Measurements from ENCODE around the gene TUSC1. TPM values are rescaled to one million over a fixed set of nuclear protein-coding genes. Genes with fewer than 3 reads are reported as not detected.
"Not testable (repeated sequence)": the region's sequence is repeated elsewhere in the genome, so short reads cannot be mapped to it uniquely, and the experiment has no call there.

The TUSC1 gene
- total RNA-seq, 5 donors from 2014 or later (not counting 1 experiment from before 2014, with no cell fraction given): 0.12 to 0.25 (median 0.22) TPM; not detected in 1

DNA sequence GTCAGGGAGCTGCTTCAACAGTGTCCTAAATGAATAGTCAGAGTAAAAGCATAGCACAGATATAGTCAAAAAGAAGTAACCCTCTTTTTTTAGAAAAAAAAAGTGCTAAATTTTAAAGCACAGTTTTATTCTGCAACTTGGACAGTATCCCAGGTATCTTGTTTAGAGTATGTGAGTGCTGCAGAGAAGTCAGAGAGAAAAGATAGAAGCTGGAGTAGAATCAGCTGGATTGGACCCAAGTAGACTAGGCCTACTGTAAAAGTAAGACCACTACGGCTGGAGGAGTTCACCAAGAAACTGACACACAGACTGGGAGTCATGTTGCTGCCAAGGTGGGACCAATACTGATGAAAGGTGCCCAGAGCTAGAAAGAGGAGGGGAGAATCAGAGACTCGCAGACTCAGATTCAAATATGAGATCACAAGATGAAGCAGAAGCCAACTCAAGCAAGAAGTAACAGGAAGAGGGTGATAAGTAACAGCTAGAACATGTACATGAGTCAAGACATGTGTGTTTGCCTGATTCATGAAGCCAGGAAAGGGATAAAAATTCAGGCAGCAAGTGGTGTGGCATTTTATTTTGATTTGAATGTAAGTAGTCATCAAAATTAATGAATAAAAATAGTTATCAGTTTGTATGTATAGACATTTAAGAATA, 25.6 kb upstream of the TUSC1 start:
- Mint-ChIP-seq H3K27ac (no peak overlapping the region), H3K36me3 (no peaks in the 10 kb centered on the region), H3K4me3 (no peak overlapping the region), H3K27me3 (no peaks in the 10 kb centered on the region), H3K9me3 (peaks cover 3 to 6% (median 4%) of the 10 kb centered on the region in 3 donors), H3K4me1 (no peaks in the 10 kb centered on the region)
- Histone ChIP-seq H3K4me3 (ENCODE audit: control insufficient read depth in 1 of 2, extremely low read depth in 1 of 2, low read length in 1 of 2) (no peak overlapping the region), H3K9me3 (no peaks in the 10 kb centered on the region), H3K4me1 (ENCODE audit: control insufficient read depth in 1 of 2, extremely low read depth in 1 of 2, insufficient read depth in 2 of 2, low read length in 2 of 2) (no peaks in the 10 kb centered on the region), H3K36me3 (ENCODE audit: control insufficient read depth in 2 of 2, extremely low read depth in 1 of 2, insufficient read depth in 1 of 2, low read length in 1 of 2) (no peaks in the 10 kb centered on the region), H3K27ac (ENCODE audit: low read length) (no peak overlapping the region), H3K27me3 (replicated peaks in 1 of 2; ENCODE audit: control insufficient read depth in 2 of 2, extremely low read depth in 1 of 2, insufficient read depth in 2 of 2, low read length in 1 of 2) (no peaks in the 10 kb centered on the region)
- CTCF ChIA-PET: no interaction called here
- WGBS (ENCODE audit: insufficient coverage): 88% methylated on average over 2 of the region's 2 CpGs
- ATAC-seq (replicated peaks in 1 of 4) (no peak), DNase-seq (no peak)
- POLR2A ChIA-PET: interaction anchor here in 1 of 2 donors (0.6 kb wide), 1 partner anchor 106 kb away, joined by 4 read pairs; no protein-coding TSS in a partner anchor

DNA sequence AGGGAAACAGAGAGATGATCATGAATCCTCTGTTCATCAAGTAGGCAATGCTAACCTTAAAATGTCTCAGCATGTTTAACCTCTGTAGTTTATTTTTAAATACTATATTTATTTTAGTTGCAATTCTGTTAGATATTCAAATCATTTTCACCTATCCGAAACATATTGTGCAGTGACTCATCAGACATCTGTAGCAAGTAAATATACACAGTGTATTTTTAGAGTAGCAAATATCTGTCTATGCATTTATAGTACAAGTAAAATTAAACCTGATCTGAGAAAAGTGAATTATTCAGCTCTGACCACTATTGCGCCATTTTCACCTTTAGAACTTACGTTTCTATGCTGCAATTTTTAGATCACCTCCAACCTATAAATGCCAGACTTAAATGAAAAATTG, 24.3 kb upstream of the TUSC1 start:
- Mint-ChIP-seq H3K4me1 (no peaks in the 10 kb centered on the region), H3K9me3 (peaks cover 3 to 6% (median 4%) of the 10 kb centered on the region in 3 donors), H3K4me3 (no peak overlapping the region), H3K27me3 (no peaks in the 10 kb centered on the region), H3K36me3 (no peaks in the 10 kb centered on the region), H3K27ac (no peak overlapping the region)
- no peaks in the 10 kb centered on the region for H3K27me3 ChIP-seq (replicated peaks in 1 of 2; ENCODE audit: control insufficient read depth in 2 of 2, extremely low read depth in 1 of 2, insufficient read depth in 2 of 2, low read length in 1 of 2)
- H3K36me3 ChIP-seq (ENCODE audit: control insufficient read depth in 2 of 2, extremely low read depth in 1 of 2, insufficient read depth in 1 of 2, low read length in 1 of 2): no peaks in the 10 kb centered on the region
- no peak overlapping the region for H3K27ac ChIP-seq (ENCODE audit: low read length)
- POLR2A ChIA-PET: no interaction called here
- CTCF ChIA-PET: no interaction called here
- H3K4me3 ChIP-seq (ENCODE audit: control insufficient read depth in 1 of 2, extremely low read depth in 1 of 2, low read length in 1 of 2): no peak overlapping the region
- no peaks in the 10 kb centered on the region for H3K4me1 ChIP-seq (ENCODE audit: control insufficient read depth in 1 of 2, extremely low read depth in 1 of 2, insufficient read depth in 2 of 2, low read length in 2 of 2)
- no CpG with 5 or more reads among the region's 3 CpGs for WGBS (ENCODE audit: insufficient coverage)
- no peak for DNase-seq
- no peaks in the 10 kb centered on the region for H3K9me3 ChIP-seq
- no peak for ATAC-seq (replicated peaks in 1 of 4)

DNA sequence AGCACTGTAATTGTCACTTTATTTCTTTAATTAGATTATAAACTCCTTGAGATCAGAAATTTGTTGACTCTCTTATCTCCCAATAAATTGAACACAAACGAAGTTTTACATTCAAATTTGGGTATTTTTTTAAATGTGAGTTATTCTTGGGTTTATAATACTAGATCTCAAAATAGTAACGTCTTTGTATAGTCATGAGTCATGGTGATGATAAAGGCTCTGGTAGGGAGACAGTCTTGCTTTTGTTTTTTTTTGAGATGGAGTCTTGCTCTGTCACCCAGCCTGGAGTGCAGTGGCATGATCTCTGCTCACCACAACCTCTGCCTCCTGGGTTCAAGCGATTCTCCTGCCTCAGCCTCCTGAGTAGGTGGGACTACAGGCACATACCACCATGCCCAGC, 22.7 kb upstream of the TUSC1 start:
- DNase-seq; H3K9me3 Mint-ChIP-seq; CTCF ChIA-PET; H3K27ac ChIP-seq (ENCODE audit: low read length); H3K4me1 Mint-ChIP-seq; H3K4me1 ChIP-seq (ENCODE audit: control insufficient read depth in 1 of 2, extremely low read depth in 1 of 2, insufficient read depth in 2 of 2, low read length in 2 of 2); H3K4me3 ChIP-seq (ENCODE audit: control insufficient read depth in 1 of 2, extremely low read depth in 1 of 2, low read length in 1 of 2); POLR2A ChIA-PET; H3K27ac Mint-ChIP-seq; H3K9me3 ChIP-seq; H3K4me3 Mint-ChIP-seq; H3K27me3 Mint-ChIP-seq; H3K36me3 ChIP-seq (ENCODE audit: control insufficient read depth in 2 of 2, extremely low read depth in 1 of 2, insufficient read depth in 1 of 2, low read length in 1 of 2); ATAC-seq (replicated peaks in 1 of 4); H3K36me3 Mint-ChIP-seq; H3K27me3 ChIP-seq (replicated peaks in 1 of 2; ENCODE audit: control insufficient read depth in 2 of 2, extremely low read depth in 1 of 2, insufficient read depth in 2 of 2, low read length in 1 of 2): not testable (repeated sequence)
- no CpG with 5 or more reads among the region's 3 CpGs for WGBS (ENCODE audit: insufficient coverage)

DNA sequence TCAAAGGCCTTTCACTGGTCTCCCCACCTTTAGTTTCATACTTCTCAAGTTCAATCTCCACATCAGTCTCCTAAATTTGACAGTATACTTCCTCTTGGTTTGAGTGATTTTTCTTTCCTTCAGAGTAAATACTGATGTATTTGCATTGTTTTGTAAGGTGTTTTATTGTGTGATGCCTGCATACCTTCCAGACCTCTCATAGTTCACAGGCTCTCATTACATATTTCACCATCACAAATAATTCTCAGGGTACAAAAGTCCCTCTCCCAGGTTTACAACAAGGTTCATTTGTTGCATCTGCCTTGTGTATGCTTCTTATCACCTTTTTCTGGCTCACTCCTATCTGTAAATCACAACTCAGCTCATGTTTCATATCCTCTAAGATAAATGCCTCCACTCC, 22.2 kb upstream of the TUSC1 start:
- Histone ChIP-seq H3K4me1 (ENCODE audit: control insufficient read depth in 1 of 2, extremely low read depth in 1 of 2, insufficient read depth in 2 of 2, low read length in 2 of 2) (no peaks in the 10 kb centered on the region), H3K27me3 (replicated peaks in 1 of 2; ENCODE audit: control insufficient read depth in 2 of 2, extremely low read depth in 1 of 2, insufficient read depth in 2 of 2, low read length in 1 of 2) (no peaks in the 10 kb centered on the region), H3K9me3 (no peaks in the 10 kb centered on the region), H3K4me3 (ENCODE audit: control insufficient read depth in 1 of 2, extremely low read depth in 1 of 2, low read length in 1 of 2) (no peak overlapping the region), H3K27ac (ENCODE audit: low read length) (no peak overlapping the region), H3K36me3 (ENCODE audit: control insufficient read depth in 2 of 2, extremely low read depth in 1 of 2, insufficient read depth in 1 of 2, low read length in 1 of 2) (no peaks in the 10 kb centered on the region)
- H3K4me3 Mint-ChIP-seq: no peak overlapping the region
- no peak for ATAC-seq (replicated peaks in 1 of 4)
- CTCF ChIA-PET: no interaction called here
- DNase-seq: no peak
- H3K27ac Mint-ChIP-seq: no peak overlapping the region
- H3K9me3 Mint-ChIP-seq: peaks cover 3 to 5% (median 4%) of the 10 kb centered on the region in 3 donors
- H3K4me1 Mint-ChIP-seq: no peaks in the 10 kb centered on the region
- no peaks in the 10 kb centered on the region for H3K36me3 Mint-ChIP-seq
- POLR2A ChIA-PET: no interaction called here
- no peaks in the 10 kb centered on the region for H3K27me3 Mint-ChIP-seq

DNA sequence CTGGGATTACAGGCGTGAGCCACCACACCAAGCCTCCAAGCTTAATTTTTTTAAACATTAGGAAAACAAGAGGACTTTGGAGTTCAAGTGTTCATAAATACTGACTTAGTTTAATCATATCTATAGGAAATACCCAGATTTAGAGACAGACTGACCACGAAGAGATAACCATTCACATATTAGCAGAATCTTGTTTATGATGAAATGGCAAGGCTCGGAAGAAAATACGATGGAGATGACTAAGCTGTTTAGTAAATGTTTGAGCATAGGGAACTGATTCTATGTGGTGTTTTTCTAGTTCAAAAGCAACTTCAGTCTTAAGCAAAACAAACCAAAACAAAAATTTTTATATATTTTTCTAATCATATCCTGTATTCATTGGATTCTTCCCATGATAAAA, 13.5 kb upstream of the TUSC1 start:
- no peaks in the 10 kb centered on the region for H3K27me3 Mint-ChIP-seq

DNA sequence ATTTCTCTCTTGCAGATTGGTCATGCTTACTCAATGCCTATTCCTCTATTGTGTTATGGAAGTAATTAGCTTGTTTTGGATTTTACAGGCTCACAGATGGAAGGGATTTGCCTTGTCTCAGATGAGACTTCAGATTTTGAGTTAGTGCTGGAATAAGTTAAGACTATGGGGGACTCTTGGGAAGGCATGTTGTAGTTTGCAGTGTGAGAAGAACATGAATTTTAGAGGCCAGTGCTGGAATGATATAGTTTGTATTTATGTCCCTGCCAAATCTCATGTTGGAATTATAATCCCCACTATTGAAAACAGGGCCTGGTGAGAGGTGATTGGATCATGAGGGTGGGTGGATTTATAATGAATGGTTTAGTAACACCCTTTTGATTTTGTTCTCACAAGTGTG, 6.1 kb upstream of the TUSC1 start:
- no peaks in the 10 kb centered on the region for H3K36me3 Mint-ChIP-seq
- ChIA-PET POLR2A (no interaction called here), CTCF (no interaction called here)
- no peaks in the 10 kb centered on the region for H3K27me3 Mint-ChIP-seq
- Histone ChIP-seq H3K9me3 (no peaks in the 10 kb centered on the region), H3K4me3 (ENCODE audit: control insufficient read depth in 1 of 2, extremely low read depth in 1 of 2, low read length in 1 of 2) (no peak overlapping the region), H3K27me3 (replicated peaks in 1 of 2; ENCODE audit: control insufficient read depth in 2 of 2, extremely low read depth in 1 of 2, insufficient read depth in 2 of 2, low read length in 1 of 2) (no peaks in the 10 kb centered on the region), H3K36me3 (ENCODE audit: control insufficient read depth in 2 of 2, extremely low read depth in 1 of 2, insufficient read depth in 1 of 2, low read length in 1 of 2) (no peaks in the 10 kb centered on the region), H3K27ac (ENCODE audit: low read length) (no peak overlapping the region), H3K4me1 (ENCODE audit: control insufficient read depth in 1 of 2, extremely low read depth in 1 of 2, insufficient read depth in 2 of 2, low read length in 2 of 2) (no peaks in the 10 kb centered on the region)
- no peak overlapping the region for H3K27ac Mint-ChIP-seq
- ATAC-seq (replicated peaks in 1 of 4) (no peak), DNase-seq (no peak)
- H3K9me3 Mint-ChIP-seq: peaks cover 10 to 20% (median 15%) of the 10 kb centered on the region in 3 donors
- H3K4me3 Mint-ChIP-seq: no peak overlapping the region
- H3K4me1 Mint-ChIP-seq: no peaks in the 10 kb centered on the region

More for the DNA sequence above, 13.5 kb upstream of the TUSC1 start:
- Mint-ChIP-seq H3K27ac (no peak overlapping the region), H3K4me3 (no peak overlapping the region), H3K4me1 (no peaks in the 10 kb centered on the region), H3K9me3 (peaks cover 9 to 17% (median 12%) of the 10 kb centered on the region in 3 donors), H3K36me3 (no peaks in the 10 kb centered on the region)
- ATAC-seq (replicated peaks in 1 of 4) (no peak), DNase-seq (no peak)
- Histone ChIP-seq H3K27me3 (replicated peaks in 1 of 2; ENCODE audit: control insufficient read depth in 2 of 2, extremely low read depth in 1 of 2, insufficient read depth in 2 of 2, low read length in 1 of 2) (no peaks in the 10 kb centered on the region), H3K4me1 (ENCODE audit: control insufficient read depth in 1 of 2, extremely low read depth in 1 of 2, insufficient read depth in 2 of 2, low read length in 2 of 2) (no peaks in the 10 kb centered on the region), H3K27ac (ENCODE audit: low read length) (no peak overlapping the region), H3K36me3 (ENCODE audit: control insufficient read depth in 2 of 2, extremely low read depth in 1 of 2, insufficient read depth in 1 of 2, low read length in 1 of 2) (no peaks in the 10 kb centered on the region), H3K9me3 (no peaks in the 10 kb centered on the region), H3K4me3 (ENCODE audit: control insufficient read depth in 1 of 2, extremely low read depth in 1 of 2, low read length in 1 of 2) (no peak overlapping the region)
- WGBS (ENCODE audit: insufficient coverage): no CpG with 5 or more reads among the region's 4 CpGs
- POLR2A ChIA-PET: no interaction called here
- CTCF ChIA-PET: no interaction called here

DNA sequence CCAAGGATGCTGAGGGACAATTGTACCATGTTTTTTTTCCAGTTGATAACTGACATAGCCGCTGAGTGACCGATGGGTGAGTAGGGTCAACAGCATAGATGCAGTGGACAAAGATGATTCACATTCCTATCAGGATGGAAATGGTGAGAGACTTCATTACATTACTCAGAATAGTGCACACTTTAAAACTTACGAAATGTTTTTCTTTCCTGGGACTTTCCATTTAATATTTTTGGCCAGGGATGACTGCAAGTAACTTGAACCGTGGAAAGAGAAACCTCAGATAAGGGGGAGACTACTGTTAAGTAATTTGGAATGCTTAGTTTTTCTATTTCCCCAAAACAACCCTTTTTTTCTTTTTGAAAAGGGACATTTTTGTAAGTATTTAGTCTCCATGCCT, 3.0 kb upstream of the TUSC1 start:
- H3K9me3 ChIP-seq: no peaks in the 10 kb centered on the region
- ATAC-seq (replicated peaks in 1 of 4) (no peak), DNase-seq (no peak)
- H3K36me3 ChIP-seq (ENCODE audit: control insufficient read depth in 2 of 2, extremely low read depth in 1 of 2, insufficient read depth in 1 of 2, low read length in 1 of 2): no peaks in the 10 kb centered on the region
- no peak overlapping the region for H3K4me3 Mint-ChIP-seq
- H3K4me1 Mint-ChIP-seq: peaks cover 0 to 4% (median 3%) of the 10 kb centered on the region in 3 donors
- no peak overlapping the region for H3K4me3 ChIP-seq (ENCODE audit: control insufficient read depth in 1 of 2, extremely low read depth in 1 of 2, low read length in 1 of 2)
- H3K36me3 Mint-ChIP-seq: no peaks in the 10 kb centered on the region
- H3K4me1 ChIP-seq (ENCODE audit: control insufficient read depth in 1 of 2, extremely low read depth in 1 of 2, insufficient read depth in 2 of 2, low read length in 2 of 2): no peaks in the 10 kb centered on the region
- H3K27me3 Mint-ChIP-seq: peaks cover 5 to 11% of the 10 kb centered on the region in 2 donors
- no peak overlapping the region for H3K27ac Mint-ChIP-seq
- H3K27me3 ChIP-seq (replicated peaks in 1 of 2; ENCODE audit: control insufficient read depth in 2 of 2, extremely low read depth in 1 of 2, insufficient read depth in 2 of 2, low read length in 1 of 2): peaks cover 0 to 11% of the 10 kb centered on the region in 2 experiments
- ChIA-PET CTCF (no interaction called here), POLR2A (no interaction called here)
- H3K9me3 Mint-ChIP-seq: peaks cover 10 to 24% (median 15%) of the 10 kb centered on the region in 3 donors
- no CpG with 5 or more reads among the region's 4 CpGs for WGBS (ENCODE audit: insufficient coverage)
- H3K27ac ChIP-seq (ENCODE audit: low read length): no peak overlapping the region
